ENCODE results near the gene SUGCT.
A peak's percentile ranks its signal among the peaks of the same experiment; 100 is the strongest.

The SUGCT gene

DNA sequence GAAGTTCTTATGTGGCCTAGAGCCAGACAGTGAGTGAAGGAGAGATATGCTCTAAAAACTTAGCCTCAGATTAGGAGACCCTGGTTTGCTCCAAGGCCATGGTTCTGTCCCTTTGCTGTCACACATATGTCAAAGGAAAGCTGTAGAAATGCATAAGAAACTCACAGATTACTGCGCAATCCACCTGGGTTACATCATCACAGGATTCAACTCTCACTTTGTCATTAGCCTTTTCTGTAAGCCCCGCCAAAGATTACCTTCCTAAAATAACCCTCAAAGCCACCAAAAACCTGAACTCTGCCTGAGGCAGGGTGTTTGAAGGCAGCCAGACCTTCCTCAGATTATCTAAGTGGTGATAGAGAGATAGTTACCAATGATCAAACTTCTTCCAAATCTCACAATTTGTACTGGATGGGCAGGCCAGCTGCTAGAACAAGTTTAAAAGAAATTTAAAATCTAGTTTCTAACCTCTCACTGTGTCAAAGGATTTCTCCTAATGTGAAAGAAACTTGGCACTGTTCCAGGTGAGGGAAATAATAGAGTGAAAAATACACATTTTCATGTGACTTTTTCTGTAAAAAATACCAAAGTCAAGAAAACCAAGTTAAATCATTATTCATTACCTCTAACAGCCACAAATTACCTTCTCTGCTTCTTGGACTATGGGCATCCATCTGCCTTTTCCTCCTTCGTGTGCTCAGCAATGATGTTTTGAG, 567.2 kb downstream of the SUGCT start:
- H3K27ac ChIP-seq (ENCODE audit: low read length) = no peak overlapping the region
- no peaks in the 10 kb centered on the region for H3K9me3 ChIP-seq (ENCODE audit: control insufficient read depth in 1 of 2, low read length in 2 of 2)
- no peaks in the 10 kb centered on the region for H3K36me3 ChIP-seq (ENCODE audit: control insufficient read depth in 1 of 2, insufficient read depth in 2 of 2, low read length in 2 of 2)
- H3K4me3 ChIP-seq (ENCODE audit: low read depth in 1 of 2, low read length in 2 of 2) = no peak overlapping the region
- H3K27me3 ChIP-seq (ENCODE audit: low read depth, low read length) = no peaks in the 10 kb centered on the region
- H3K4me1 ChIP-seq (ENCODE audit: control insufficient read depth in 1 of 2, insufficient read depth in 2 of 2, low read length in 2 of 2) = no peaks in the 10 kb centered on the region

DNA sequence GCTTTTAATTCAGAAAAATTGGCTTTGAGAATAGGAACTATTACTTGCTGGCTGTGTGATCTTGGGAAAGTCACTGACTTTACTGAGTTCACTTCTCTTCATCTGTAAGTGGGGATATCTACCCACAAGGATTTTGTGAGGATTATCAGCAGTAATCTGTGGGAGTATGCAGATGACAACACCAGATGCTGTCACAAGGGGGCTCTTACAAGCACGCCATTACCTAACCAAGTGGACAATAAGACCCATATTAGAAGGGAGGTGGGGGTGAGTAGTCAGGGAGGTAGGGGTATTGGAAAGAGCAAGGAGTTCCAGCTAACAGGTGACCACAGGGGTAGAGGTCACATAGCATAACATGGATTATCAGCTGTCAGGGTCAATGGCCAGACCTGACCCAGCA, 569.4 kb downstream of the SUGCT start:
- H3K4me1 ChIP-seq (ENCODE audit: control insufficient read depth in 1 of 2, insufficient read depth in 2 of 2, low read length in 2 of 2) = no peaks in the 10 kb centered on the region
- no peaks in the 10 kb centered on the region for H3K9me3 ChIP-seq (ENCODE audit: control insufficient read depth in 1 of 2, low read length in 2 of 2)
- H3K36me3 ChIP-seq (ENCODE audit: control insufficient read depth in 1 of 2, insufficient read depth in 2 of 2, low read length in 2 of 2) = no peaks in the 10 kb centered on the region
- no peak overlapping the region for H3K4me3 ChIP-seq (ENCODE audit: low read depth in 1 of 2, low read length in 2 of 2)
- no peak overlapping the region for H3K27ac ChIP-seq (ENCODE audit: low read length)
- no peaks in the 10 kb centered on the region for H3K27me3 ChIP-seq (ENCODE audit: low read depth, low read length)

DNA sequence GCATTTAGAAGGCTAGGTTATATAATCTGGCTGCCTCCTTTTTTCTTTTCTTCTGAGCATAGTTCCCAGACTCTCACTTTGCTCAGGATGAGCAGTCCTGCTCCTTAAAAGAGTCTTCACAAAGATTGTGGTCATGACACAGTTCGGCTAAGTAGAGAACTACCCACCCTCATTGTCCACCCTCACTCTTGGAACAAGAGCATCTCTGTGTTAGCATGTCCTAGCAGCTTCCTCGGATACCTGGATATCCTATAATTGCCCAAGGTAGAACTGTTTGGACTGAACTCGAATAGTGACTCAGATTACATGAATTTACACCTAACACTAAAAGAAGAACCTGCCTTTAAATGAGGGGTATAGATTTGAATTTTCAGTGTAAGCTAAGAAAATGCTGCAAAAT, 572.0 kb downstream of the SUGCT start:
- H3K27ac ChIP-seq (ENCODE audit: low read length) = no peak overlapping the region
- no peaks in the 10 kb centered on the region for H3K4me1 ChIP-seq (ENCODE audit: control insufficient read depth in 1 of 2, insufficient read depth in 2 of 2, low read length in 2 of 2)
- no peaks in the 10 kb centered on the region for H3K9me3 ChIP-seq (ENCODE audit: control insufficient read depth in 1 of 2, low read length in 2 of 2)
- H3K4me3 ChIP-seq (ENCODE audit: low read depth in 1 of 2, low read length in 2 of 2) = no peak overlapping the region
- no peaks in the 10 kb centered on the region for H3K36me3 ChIP-seq (ENCODE audit: control insufficient read depth in 1 of 2, insufficient read depth in 2 of 2, low read length in 2 of 2)
- no peaks in the 10 kb centered on the region for H3K27me3 ChIP-seq (ENCODE audit: low read depth, low read length)

DNA sequence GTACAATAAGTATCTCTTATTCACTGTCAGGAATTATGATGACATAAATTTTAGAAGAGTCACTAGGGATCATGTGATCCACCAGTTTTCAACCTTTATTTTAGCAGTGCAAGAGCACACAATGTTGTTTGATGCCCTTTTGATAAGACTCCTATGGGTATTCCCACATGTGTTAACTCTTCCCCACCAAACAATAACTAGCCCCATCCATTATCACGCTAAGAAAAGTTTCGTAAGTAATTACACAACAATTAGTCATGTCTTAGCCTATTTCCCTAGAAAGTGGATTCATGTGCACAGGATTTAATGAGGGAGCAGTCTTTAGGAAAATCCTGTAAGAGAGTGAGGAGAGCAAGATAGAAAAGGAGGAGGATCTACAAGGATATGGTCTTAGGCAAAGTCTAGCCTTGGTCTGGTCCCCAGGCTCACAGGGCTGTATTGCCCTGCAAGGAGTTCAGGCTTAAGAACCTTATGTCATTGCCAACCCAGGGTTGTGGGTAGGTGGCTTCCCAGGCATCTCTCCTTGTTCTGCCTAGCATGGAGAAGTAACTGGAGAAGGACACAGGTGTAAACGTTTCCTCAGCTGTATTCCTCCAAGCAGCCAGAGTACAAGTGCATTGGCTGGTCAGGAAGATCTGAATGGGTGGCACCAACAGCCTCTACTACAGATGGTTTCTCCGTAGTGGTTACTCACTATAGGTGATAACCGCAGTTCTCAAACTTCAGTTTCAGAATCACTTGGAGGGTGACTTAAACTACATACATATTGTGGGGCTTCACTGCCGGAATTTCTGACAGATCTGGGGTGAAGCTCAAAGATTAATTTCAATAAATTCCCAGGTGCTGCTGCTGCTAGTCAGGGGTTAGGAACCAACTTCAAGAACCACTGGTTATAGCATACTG, 574.5 kb downstream of the SUGCT start:
- Histone ChIP-seq H3K36me3 (ENCODE audit: control insufficient read depth in 1 of 2, insufficient read depth in 2 of 2, low read length in 2 of 2) (no peaks in the 10 kb centered on the region), H3K27me3 (ENCODE audit: low read depth, low read length) (no peaks in the 10 kb centered on the region), H3K4me3 (ENCODE audit: low read depth in 1 of 2, low read length in 2 of 2) (no peak overlapping the region), H3K9me3 (ENCODE audit: control insufficient read depth in 1 of 2, low read length in 2 of 2) (no peaks in the 10 kb centered on the region), H3K4me1 (ENCODE audit: control insufficient read depth in 1 of 2, insufficient read depth in 2 of 2, low read length in 2 of 2) (no peaks in the 10 kb centered on the region), H3K27ac (ENCODE audit: low read length) (no peak overlapping the region)

DNA sequence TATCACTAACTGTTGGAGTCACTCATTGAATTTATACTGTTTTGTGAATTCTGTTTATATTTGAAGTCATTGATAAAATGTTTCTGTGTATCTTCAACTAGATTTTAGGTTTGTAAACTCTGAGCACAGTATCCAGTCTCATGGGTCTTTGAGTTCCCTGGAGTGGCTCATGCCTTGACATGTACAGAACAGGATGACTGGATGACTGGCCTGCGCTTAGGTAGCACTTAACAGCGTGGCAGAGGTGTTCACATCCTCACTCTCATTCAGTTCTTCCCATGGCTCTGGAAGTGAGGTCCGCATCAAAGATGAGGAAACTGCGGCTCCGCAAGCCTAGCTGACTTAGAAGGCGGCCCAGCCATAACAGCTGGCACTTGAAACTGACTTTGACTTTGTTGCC, 576.9 kb downstream of the SUGCT start:
- H3K27ac ChIP-seq (ENCODE audit: low read length) = no peak overlapping the region
- H3K4me3 ChIP-seq (ENCODE audit: low read depth in 1 of 2, low read length in 2 of 2) = no peak overlapping the region
- no peaks in the 10 kb centered on the region for H3K9me3 ChIP-seq (ENCODE audit: control insufficient read depth in 1 of 2, low read length in 2 of 2)
- no peaks in the 10 kb centered on the region for H3K36me3 ChIP-seq (ENCODE audit: control insufficient read depth in 1 of 2, insufficient read depth in 2 of 2, low read length in 2 of 2)
- no peaks in the 10 kb centered on the region for H3K27me3 ChIP-seq (ENCODE audit: low read depth, low read length)
- no peaks in the 10 kb centered on the region for H3K4me1 ChIP-seq (ENCODE audit: control insufficient read depth in 1 of 2, insufficient read depth in 2 of 2, low read length in 2 of 2)

DNA sequence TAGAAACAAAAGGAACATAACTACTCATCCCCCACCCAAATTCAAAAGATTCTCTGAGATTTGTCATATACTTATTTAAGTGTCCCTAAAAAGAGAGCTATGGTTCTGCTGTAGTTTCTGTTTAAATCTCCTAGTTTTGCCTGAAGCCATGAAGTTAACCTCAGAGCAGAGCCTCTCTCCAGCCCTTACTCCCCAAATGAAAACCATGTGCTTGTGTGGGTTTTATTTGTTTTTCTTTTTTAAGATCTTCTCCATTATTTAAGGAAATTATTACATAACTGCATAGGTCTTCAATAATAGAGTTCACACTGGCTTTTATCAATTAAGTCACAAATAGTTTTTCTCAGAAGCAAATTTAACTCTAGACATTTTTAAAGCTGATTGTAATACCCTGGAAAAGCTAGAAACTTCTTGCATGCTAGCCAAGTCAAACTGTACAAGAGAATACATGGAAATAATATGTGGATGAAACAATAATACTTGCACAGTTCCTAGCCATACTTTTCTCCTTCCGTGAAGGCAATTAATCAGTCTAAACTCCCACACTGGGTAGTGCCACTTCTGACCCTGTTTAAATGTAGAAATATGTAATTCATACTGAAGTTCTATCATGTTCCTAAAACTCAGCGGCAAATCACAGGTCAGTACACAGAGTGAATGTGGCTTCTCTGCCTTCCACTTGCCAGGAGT, 579.7 kb downstream of the SUGCT start:
- H3K4me3 ChIP-seq (ENCODE audit: low read depth in 1 of 2, low read length in 2 of 2) = no peak overlapping the region
- H3K9me3 ChIP-seq (ENCODE audit: control insufficient read depth in 1 of 2, low read length in 2 of 2) = no peaks in the 10 kb centered on the region
- no peaks in the 10 kb centered on the region for H3K4me1 ChIP-seq (ENCODE audit: control insufficient read depth in 1 of 2, insufficient read depth in 2 of 2, low read length in 2 of 2)
- H3K36me3 ChIP-seq (ENCODE audit: control insufficient read depth in 1 of 2, insufficient read depth in 2 of 2, low read length in 2 of 2) = no peaks in the 10 kb centered on the region
- H3K27me3 ChIP-seq (ENCODE audit: low read depth, low read length) = no peaks in the 10 kb centered on the region
- no peak overlapping the region for H3K27ac ChIP-seq (ENCODE audit: low read length)

DNA sequence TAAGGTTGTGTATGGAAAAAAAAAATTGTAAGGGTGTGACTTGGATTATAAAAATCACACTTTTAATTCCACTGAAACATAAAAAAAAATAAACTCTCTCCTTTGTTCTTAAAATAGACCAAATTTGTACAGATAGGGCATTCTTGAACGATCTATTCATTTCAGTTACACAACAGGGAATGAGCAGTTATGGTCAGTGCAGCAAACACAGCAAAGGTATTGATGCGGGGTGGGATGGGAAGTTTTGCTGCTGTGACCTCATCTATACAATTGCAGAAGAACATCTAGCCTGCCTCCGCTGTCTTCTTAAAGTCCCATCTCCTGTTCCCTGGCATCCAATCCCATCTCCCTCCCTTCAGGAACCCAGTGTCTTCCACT, 580.2 kb downstream of the SUGCT start:
- H3K4me3 ChIP-seq (ENCODE audit: low read depth in 1 of 2, low read length in 2 of 2) = no peak overlapping the region
- no peak overlapping the region for H3K27ac ChIP-seq (ENCODE audit: low read length)
- no peaks in the 10 kb centered on the region for H3K36me3 ChIP-seq (ENCODE audit: control insufficient read depth in 1 of 2, insufficient read depth in 2 of 2, low read length in 2 of 2)
- H3K27me3 ChIP-seq (ENCODE audit: low read depth, low read length) = no peaks in the 10 kb centered on the region
- no peaks in the 10 kb centered on the region for H3K4me1 ChIP-seq (ENCODE audit: control insufficient read depth in 1 of 2, insufficient read depth in 2 of 2, low read length in 2 of 2)
- no peaks in the 10 kb centered on the region for H3K9me3 ChIP-seq (ENCODE audit: control insufficient read depth in 1 of 2, low read length in 2 of 2)

DNA sequence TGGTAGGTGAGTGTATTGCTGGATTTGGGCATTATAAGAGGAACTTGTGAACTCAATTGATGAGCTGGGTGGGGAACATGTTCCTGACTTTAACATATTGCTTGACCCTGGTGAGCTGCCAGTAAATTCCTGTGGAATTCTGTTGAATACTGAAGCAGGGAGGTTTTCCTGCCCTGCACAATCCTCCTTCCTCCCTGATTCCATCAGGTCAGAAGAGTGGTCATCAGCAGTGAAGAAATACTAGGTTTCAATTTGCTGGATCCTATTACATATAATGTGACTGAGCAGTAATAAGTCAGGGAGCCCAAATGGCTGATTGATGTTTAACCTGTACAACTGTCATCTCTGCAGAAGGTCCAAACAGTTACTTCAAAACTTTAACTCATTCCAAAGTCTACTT, 581.2 kb downstream of the SUGCT start:
- Histone ChIP-seq H3K4me1 (ENCODE audit: control insufficient read depth in 1 of 2, insufficient read depth in 2 of 2, low read length in 2 of 2) (no peaks in the 10 kb centered on the region), H3K36me3 (ENCODE audit: control insufficient read depth in 1 of 2, insufficient read depth in 2 of 2, low read length in 2 of 2) (no peaks in the 10 kb centered on the region), H3K27ac (ENCODE audit: low read length) (no peak overlapping the region), H3K27me3 (ENCODE audit: low read depth, low read length) (no peaks in the 10 kb centered on the region), H3K4me3 (ENCODE audit: low read depth in 1 of 2, low read length in 2 of 2) (no peak overlapping the region), H3K9me3 (ENCODE audit: control insufficient read depth in 1 of 2, low read length in 2 of 2) (no peaks in the 10 kb centered on the region)

DNA sequence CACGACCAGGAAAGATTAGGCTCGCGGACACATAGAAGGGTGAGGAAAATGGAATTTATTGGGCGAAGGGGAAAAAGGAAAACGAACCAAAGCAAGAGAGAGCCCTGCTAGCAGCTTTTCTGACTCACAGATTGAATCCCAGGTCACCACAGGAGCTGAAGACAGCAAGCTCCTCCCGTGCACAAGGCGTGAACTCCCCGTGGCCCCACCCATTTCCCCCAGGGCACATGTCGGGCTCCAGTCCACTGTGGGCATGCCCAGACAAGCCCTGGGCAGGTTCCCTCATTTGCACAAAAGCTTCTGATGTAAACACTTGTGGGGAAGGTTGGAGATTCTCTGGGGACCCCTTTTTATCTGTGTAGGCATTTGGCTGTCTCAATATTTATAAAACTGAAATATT, 582.4 kb downstream of the SUGCT start:
- no peaks in the 10 kb centered on the region for H3K27me3 ChIP-seq (ENCODE audit: low read depth, low read length)
- H3K9me3 ChIP-seq (ENCODE audit: control insufficient read depth in 1 of 2, low read length in 2 of 2) = no peaks in the 10 kb centered on the region
- H3K4me1 ChIP-seq (ENCODE audit: control insufficient read depth in 1 of 2, insufficient read depth in 2 of 2, low read length in 2 of 2) = no peaks in the 10 kb centered on the region
- no peaks in the 10 kb centered on the region for H3K36me3 ChIP-seq (ENCODE audit: control insufficient read depth in 1 of 2, insufficient read depth in 2 of 2, low read length in 2 of 2)
- H3K27ac ChIP-seq (ENCODE audit: low read length) = no peak overlapping the region
- H3K4me3 ChIP-seq (ENCODE audit: low read depth in 1 of 2, low read length in 2 of 2) = peak overlapping the region in 1 of 2 donors; percentile 6

DNA sequence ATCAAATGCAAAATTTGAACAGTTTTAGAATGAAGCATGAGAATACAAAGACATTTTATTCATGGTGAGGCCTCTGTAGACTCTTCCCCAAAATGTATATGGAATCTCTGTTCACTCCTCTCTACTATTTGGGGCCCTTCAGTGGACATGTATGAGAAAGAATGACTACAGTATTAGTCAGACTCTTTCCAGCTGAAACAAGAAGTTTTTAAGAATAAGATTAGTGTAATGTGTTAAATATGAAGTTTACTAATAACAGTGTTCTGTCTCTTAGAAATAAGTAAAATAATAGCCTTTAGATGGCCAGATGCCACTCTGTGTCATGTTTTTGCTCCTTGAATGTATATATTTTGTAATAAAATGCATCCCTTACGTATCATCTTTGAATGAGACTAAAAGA, 585.6 kb downstream of the SUGCT start:
- Histone ChIP-seq H3K27ac (ENCODE audit: low read length) (no peak overlapping the region), H3K4me3 (ENCODE audit: low read depth in 1 of 2, low read length in 2 of 2) (no peak overlapping the region), H3K4me1 (ENCODE audit: control insufficient read depth in 1 of 2, insufficient read depth in 2 of 2, low read length in 2 of 2) (no peaks in the 10 kb centered on the region)

DNA sequence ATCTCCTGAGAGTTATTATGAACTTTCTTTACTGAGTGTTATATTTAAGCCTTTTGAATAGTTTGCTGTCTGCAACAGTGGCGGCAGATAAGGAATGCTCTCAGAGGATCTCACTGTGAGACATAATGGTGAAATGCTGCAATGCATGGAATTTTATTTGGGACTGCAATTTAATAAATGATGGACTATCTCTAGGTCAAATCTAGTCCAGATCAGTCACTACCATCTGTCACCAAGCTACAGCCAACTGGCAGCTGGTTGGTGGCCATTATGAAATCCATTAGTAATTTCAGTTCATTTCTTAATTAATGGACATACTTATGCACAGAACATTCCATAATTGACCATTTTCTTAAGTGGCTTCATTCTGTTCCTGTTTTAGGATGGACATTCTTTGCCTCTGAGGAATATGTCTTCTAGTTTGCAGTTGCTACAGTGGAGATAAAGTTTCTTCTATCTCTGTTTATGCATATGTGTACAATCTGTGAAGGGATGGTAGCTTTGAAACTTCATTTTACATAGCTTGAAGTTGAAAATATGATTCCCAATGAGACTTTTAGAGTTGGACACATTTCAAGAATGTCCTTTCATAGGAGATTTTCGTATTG, 586.6 kb downstream of the SUGCT start:
- no peaks in the 10 kb centered on the region for H3K4me1 ChIP-seq (ENCODE audit: control insufficient read depth in 1 of 2, insufficient read depth in 2 of 2, low read length in 2 of 2)
- H3K4me3 ChIP-seq (ENCODE audit: low read depth in 1 of 2, low read length in 2 of 2) = no peak overlapping the region
- H3K36me3 ChIP-seq (ENCODE audit: control insufficient read depth in 1 of 2, insufficient read depth in 2 of 2, low read length in 2 of 2) = no peaks in the 10 kb centered on the region
- no peaks in the 10 kb centered on the region for H3K27me3 ChIP-seq (ENCODE audit: low read depth, low read length)
- H3K27ac ChIP-seq (ENCODE audit: low read length) = no peak overlapping the region
- H3K9me3 ChIP-seq (ENCODE audit: control insufficient read depth in 1 of 2, low read length in 2 of 2) = no peaks in the 10 kb centered on the region

More for the DNA sequence above, 585.6 kb downstream of the SUGCT start:
- no peaks in the 10 kb centered on the region for H3K27me3 ChIP-seq (ENCODE audit: low read depth, low read length)
- no peaks in the 10 kb centered on the region for H3K36me3 ChIP-seq (ENCODE audit: control insufficient read depth in 1 of 2, insufficient read depth in 2 of 2, low read length in 2 of 2)
- H3K9me3 ChIP-seq (ENCODE audit: control insufficient read depth in 1 of 2, low read length in 2 of 2) = no peaks in the 10 kb centered on the region

All from muscle layer of duodenum (tissue), 2 donors.